COLO668 (cell line): ENCODE results near the gene ABCB10.
"Not testable (repeated sequence)": the region's sequence is repeated elsewhere in the genome, so short reads cannot be mapped to it uniquely, and the experiment has no call there.

Source experiments
- DNase-seq: peaks from one replicate; lab custom pipeline; 2025; ENCODE audit not compliant: unreplicated experiment; lab: John Stamatoyannopoulos, UW

The ABCB10 gene

GRCh38 chr1:229558460-229559335 is at the start of gene ABCB10:
Gene ABCB10, minus strand, starts transcription at chr1:229558707. Its CDS starts 55 bp downstream, at chr1:229558652.
- peak; percentile 98 for DNase-seq

GRCh38 chr1:229607370-229607769 is 48.9 kb upstream of the ABCB10 start:
- no peak for DNase-seq

GRCh38 chr1:229603371-229604005 is 45.0 kb upstream of the ABCB10 start:
- no peak for DNase-seq

GRCh38 chr1:229600229-229600628 is 41.7 kb upstream of the ABCB10 start:
- DNase-seq = no peak

- DNase-seq = no peak
Observed at GRCh38 chr1:229599218-229599954, 40.9 kb upstream of the ABCB10 start.

- DNase-seq = no peak
Observed at GRCh38 chr1:229597877-229598276, 39.4 kb upstream of the ABCB10 start.

- DNase-seq = no peak
Observed at GRCh38 chr1:229596925-229597699, 38.6 kb upstream of the ABCB10 start.

- not testable (repeated sequence) for DNase-seq
Observed at GRCh38 chr1:229595876-229596275, 37.4 kb upstream of the ABCB10 start.

GRCh38 chr1:229594227-229595008 is 35.9 kb upstream of the ABCB10 start:
- no peak for DNase-seq

GRCh38 chr1:229593800-229594199 is 35.3 kb upstream of the ABCB10 start:
- no peak for DNase-seq

GRCh38 chr1:229590119-229590518 is 31.6 kb upstream of the ABCB10 start:
- DNase-seq = no peak

GRCh38 chr1:229585338-229585737 is 26.8 kb upstream of the ABCB10 start:
- no peak for DNase-seq

- no peak for DNase-seq
Observed at GRCh38 chr1:229582715-229583114, 24.2 kb upstream of the ABCB10 start.

- DNase-seq = no peak
Observed at GRCh38 chr1:229582011-229582694, 23.6 kb upstream of the ABCB10 start.

- DNase-seq = no peak
Observed at GRCh38 chr1:229581485-229581884, 23.0 kb upstream of the ABCB10 start.

GRCh38 chr1:229579059-229579673 is 20.7 kb upstream of the ABCB10 start:
- DNase-seq = peak; percentile 41

GRCh38 chr1:229578168-229579058 is 19.9 kb upstream of the ABCB10 start:
- DNase-seq = no peak
